HepG2 (cell line): ENCODE measurements around the gene ICAM5. TPM values are rescaled to one million over a fixed set of nuclear protein-coding genes. Genes with fewer than 3 reads are reported as not detected.

ENCODE experiments used
- AGO1 ChIP-seq: fragments of 200-400 bp; formaldehyde crosslinking; IDR thresholded peaks from 2 replicates; pipeline ENCODE4 v1.6.1; 2017; ENCODE audit warnings: mild to moderate bottlenecking, low read depth, low read length, moderate library complexity; ENCODE audit not compliant: poor library complexity, severe bottlenecking
- DNMT1 ChIP-seq: sonication (generic); formaldehyde crosslinking; IDR thresholded peaks from 2 replicates; pipeline ENCODE4 v1.5.1; 2020; ENCODE audit warnings: mild to moderate bottlenecking, missing genetic modification reagents
- EEA1 ChIP-seq: sonication (generic); formaldehyde crosslinking; IDR thresholded peaks from 2 replicates; pipeline ENCODE4 v1.5.1; 2020; ENCODE audit warnings: mild to moderate bottlenecking, missing genetic modification reagents, borderline replicate concordance
- FOXA3 ChIP-seq: IDR thresholded peaks from 2 replicates; pipeline ENCODE4 v1.6.1; 2016; ENCODE audit warnings: missing genetic modification reagents, missing compliant biosample characterization
- FOXK1 ChIP-seq: sonication (generic); formaldehyde crosslinking; IDR thresholded peaks from 2 replicates; pipeline ENCODE4 v1.4.0; 2020; ENCODE audit warnings: low read depth, missing genetic modification reagents, borderline replicate concordance
- FOXO1 ChIP-seq: sonication (generic); formaldehyde crosslinking; IDR thresholded peaks from 2 replicates; pipeline ENCODE4 v1.4.0; 2020; ENCODE audit warnings: missing genetic modification reagents
- GATAD1 ChIP-seq: IDR thresholded peaks from 2 replicates; pipeline ENCODE4 v1.6.1; 2016; ENCODE audit warnings: missing genetic modification reagents, missing compliant biosample characterization
- HDAC1 ChIP-seq: sonication (generic); formaldehyde crosslinking; IDR thresholded peaks from 2 replicates; pipeline ENCODE4 v1.5.1; 2020; ENCODE audit warnings: mild to moderate bottlenecking, missing genetic modification reagents
- MTA1 ChIP-seq: sonication (generic); formaldehyde crosslinking; IDR thresholded peaks from 2 replicates; pipeline ENCODE4 v1.4.0; 2020; ENCODE audit warnings: missing genetic modification reagents, mild to moderate bottlenecking, borderline replicate concordance
- NFYB ChIP-seq: sonication (generic); formaldehyde crosslinking; IDR thresholded peaks from 2 replicates; pipeline ENCODE4 v1.4.0; 2020; ENCODE audit warnings: missing genetic modification reagents
- NONO ChIP-seq, 2 experiments: fragments of 450-650 bp in 1 of 2; sonication (generic) in 1 of 2; formaldehyde crosslinking in 1 of 2; IDR thresholded peaks in 1 of 2; conservative IDR thresholded peaks in 1 of 2; 2 replicates each; pipeline versions ENCODE4 v1.6.1 to v1.8.0; 2017 to 2022; ENCODE audit warnings: mild to moderate bottlenecking in 1 of 2, missing genetic modification reagents in 1 of 2, moderate library complexity in 1 of 2
- RORA ChIP-seq: sonication (generic); formaldehyde crosslinking; IDR thresholded peaks from 2 replicates; pipeline ENCODE4 v1.5.0; 2020; ENCODE audit warnings: mild to moderate bottlenecking, missing genetic modification reagents, moderate library complexity
- RXRA ChIP-seq: sonication (generic); formaldehyde crosslinking; IDR thresholded peaks from 2 replicates; pipeline ENCODE4 v1.5.1; 2020; ENCODE audit warnings: missing genetic modification reagents
- RXRB ChIP-seq: IDR thresholded peaks from 2 replicates; pipeline ENCODE4 v1.6.1; 2016; ENCODE audit warnings: borderline replicate concordance, missing genetic modification reagents, missing compliant biosample characterization
- SALL1 ChIP-seq: sonication (generic); formaldehyde crosslinking; IDR thresholded peaks from 2 replicates; pipeline ENCODE4 v1.8.0; 2022; ENCODE audit warnings: mild to moderate bottlenecking, missing genetic modification reagents
- SNAI1 ChIP-seq: sonication (generic); formaldehyde crosslinking; IDR thresholded peaks from 2 replicates; pipeline ENCODE4 v1.5.0; 2020; ENCODE audit warnings: mild to moderate bottlenecking, missing genetic modification reagents, borderline replicate concordance
- TCF7 ChIP-seq: sonication (generic); IDR thresholded peaks from 2 replicates; pipeline ENCODE4 v1.6.1; 2016; ENCODE audit warnings: antibody characterized with exemption, low read depth
- THAP11 ChIP-seq: IDR thresholded peaks from 2 replicates; pipeline ENCODE4 v1.6.1; 2016; ENCODE audit warnings: missing biosample characterization, missing genetic modification reagents
- UBTF ChIP-seq: sonication (generic); formaldehyde crosslinking; IDR thresholded peaks from 2 replicates; pipeline ENCODE4 v1.4.0; 2020; ENCODE audit warnings: mild to moderate bottlenecking, missing genetic modification reagents
- ZFP41 ChIP-seq: sonication (generic); formaldehyde crosslinking; IDR thresholded peaks from 2 replicates; pipeline ENCODE4 v1.4.0; 2020; ENCODE audit warnings: mild to moderate bottlenecking, missing genetic modification reagents, borderline replicate concordance
- ZKSCAN1 ChIP-seq: fragments of 150-350 bp; IDR thresholded peaks from 2 replicates; pipeline ENCODE4 v1.6.1; 2014; ENCODE audit warnings: low read length
- ZMYM2 ChIP-seq: sonication (generic); formaldehyde crosslinking; IDR thresholded peaks from 2 replicates; pipeline ENCODE4 v1.8.0; 2022; ENCODE audit warnings: mild to moderate bottlenecking, missing genetic modification reagents
- ZNF225 ChIP-seq: sonication (generic); formaldehyde crosslinking; IDR thresholded peaks from 2 replicates; pipeline ENCODE4 v1.4.0; 2020; ENCODE audit warnings: mild to moderate bottlenecking, missing genetic modification reagents
- ZNF280B ChIP-seq: sonication (generic); formaldehyde crosslinking; IDR thresholded peaks from 2 replicates; pipeline ENCODE4 v1.5.0; 2020; ENCODE audit warnings: missing genetic modification reagents, mild to moderate bottlenecking, borderline replicate concordance
- ZNF598 ChIP-seq: sonication (generic); formaldehyde crosslinking; IDR thresholded peaks from 2 replicates; pipeline ENCODE4 v1.5.1; 2020; ENCODE audit warnings: mild to moderate bottlenecking, missing genetic modification reagents, borderline replicate concordance
- ZNF644 ChIP-seq: IDR thresholded peaks from 2 replicates; pipeline ENCODE4 v1.6.1; 2016; ENCODE audit warnings: low read depth
- ZNF672 ChIP-seq: sonication (generic); formaldehyde crosslinking; IDR thresholded peaks from 2 replicates; pipeline ENCODE4 v1.8.1; 2022; ENCODE audit warnings: missing genetic modification reagents
- ZNF777 ChIP-seq: sonication (generic); formaldehyde crosslinking; IDR thresholded peaks from 2 replicates; pipeline ENCODE4 v1.4.0; 2020; ENCODE audit warnings: missing genetic modification reagents
- polyA plus RNA-seq, 8 experiments: library from polyadenylated mRNA; depleted of rRNA in 3 of 8; stranded (reverse) in 7 of 8; unstranded in 1 of 8; fragments of >200 nt; fragmentation: Illumina TruSeq in 4 of 8; extraction: Trizol in 4 of 8; gene quantifications; 2 replicates each; pipeline versions ENCODE4 v1.2.1 to v1.2.3, GENCODE V29; 2011 to 2016; ENCODE audit warnings: low read depth in 4 of 8, missing spikeins in 1 of 8, mixed read lengths in 1 of 8; ENCODE audit not compliant: insufficient read depth in 1 of 8
- total RNA-seq, 5 experiments: library from RNA; depleted of rRNA; stranded (reverse); fragments of >200 nt; fragmentation: Illumina TruSeq; extraction: Trizol; gene quantifications; 2 replicates each; pipeline ENCODE4 v1.2.3, GENCODE V29; 2016; ENCODE audit warnings: low read depth in 1 of 5

ICAM5 gene
- total and polyA plus RNA-seq, 2 of the 13 experiments (the other 11 are each of a cell fraction or from before 2014, with no cell fraction given): 0.46 to 1.6 TPM

- TF ChIP-seq EEA1 (CRISPR knock-in tag): no peak
- no peak for TF ChIP-seq RORA (CRISPR knock-in tag)
- peak; percentile 55; the same call in 1 of the 2 replicates for TF ChIP-seq RXRA (CRISPR knock-in tag)
- 0 out of 2 replicates have a peak, but pooled peaks have one; percentile 18 for TF ChIP-seq GATAD1 (CRISPR knock-in tag)
- no peak for TF ChIP-seq TCF7
- TF ChIP-seq FOXO1 (CRISPR knock-in tag): peak; percentile 53; the same call in 1 of the 2 replicates
- TF ChIP-seq ZNF598 (CRISPR knock-in tag): 0 out of 2 replicates have a peak, but pooled peaks have one; percentile 53
- no peak for TF ChIP-seq NONO (IDR thresholded peaks at IDR 0.05)
- TF ChIP-seq NONO (CRISPR knock-in tag; conservative IDR thresholded peaks at IDR 0.05): peak; percentile 36; the same call in 1 of the 2 replicates
- TF ChIP-seq ZMYM2 (CRISPR knock-in tag): peak; percentile 73; the same call in 1 of the 2 replicates
- no peak for TF ChIP-seq NFYB (CRISPR knock-in tag)
- peak; percentile 6; the same call in 1 of the 2 replicates for TF ChIP-seq SALL1 (CRISPR knock-in tag)
- peak; percentile 23; the same call in 1 of the 2 replicates for TF ChIP-seq ZNF777 (CRISPR knock-in tag)
- TF ChIP-seq THAP11 (CRISPR knock-in tag): peak; percentile 30; the same call in 1 of the 2 replicates
- 0 out of 2 replicates have a peak, but pooled peaks have one; percentile 46 for TF ChIP-seq ZNF672 (CRISPR knock-in tag)
- TF ChIP-seq ZFP41: peak; percentile 26; the same call in 1 of the 2 replicates
- TF ChIP-seq AGO1: peak; percentile 37
- peak; percentile 41; the same call in 1 of the 2 replicates for TF ChIP-seq UBTF (CRISPR knock-in tag)
- peak; percentile 33; the same call in 1 of the 2 replicates for TF ChIP-seq HDAC1 (CRISPR knock-in tag)
- TF ChIP-seq RXRB: 0 out of 2 replicates have a peak, but pooled peaks have one; percentile 51
- TF ChIP-seq FOXK1 (CRISPR knock-in tag): no peak
- peak; percentile 81; the same call in 1 of the 2 replicates for TF ChIP-seq ZNF280B
- no peak for TF ChIP-seq ZNF644 (CRISPR knock-in tag)
- TF ChIP-seq ZNF225 (CRISPR knock-in tag): 0 out of 2 replicates have a peak, but pooled peaks have one; percentile 15
- 0 out of 2 replicates have a peak, but pooled peaks have one; percentile 12 for TF ChIP-seq FOXA3 (CRISPR knock-in tag)
- TF ChIP-seq SNAI1 (CRISPR knock-in tag): no peak
- no peak for TF ChIP-seq ZKSCAN1
- TF ChIP-seq DNMT1 (CRISPR knock-in tag): no peak
- 0 out of 2 replicates have a peak, but pooled peaks have one; percentile 31 for TF ChIP-seq MTA1 (CRISPR knock-in tag)
Measured at GRCh38 chr19:10335352-10335985, 45.7 kb downstream of the ICAM5 start (continued).
